GM19467 (cell line): Measurements from ENCODE around the gene ZFTA.

Experiments used
- ATAC-seq: cut with Tn5 transposase; IDR thresholded peaks from one replicate; pipeline ENCODE4 v1.9.1; 2021; ENCODE audit warnings: mild to moderate bottlenecking, moderate library complexity; ENCODE audit not compliant: unreplicated experiment

The ZFTA gene

GRCh38 chr11:63756919-63757761 is 11.4 kb downstream of the ZFTA start:
- no peak for ATAC-seq

DNA sequence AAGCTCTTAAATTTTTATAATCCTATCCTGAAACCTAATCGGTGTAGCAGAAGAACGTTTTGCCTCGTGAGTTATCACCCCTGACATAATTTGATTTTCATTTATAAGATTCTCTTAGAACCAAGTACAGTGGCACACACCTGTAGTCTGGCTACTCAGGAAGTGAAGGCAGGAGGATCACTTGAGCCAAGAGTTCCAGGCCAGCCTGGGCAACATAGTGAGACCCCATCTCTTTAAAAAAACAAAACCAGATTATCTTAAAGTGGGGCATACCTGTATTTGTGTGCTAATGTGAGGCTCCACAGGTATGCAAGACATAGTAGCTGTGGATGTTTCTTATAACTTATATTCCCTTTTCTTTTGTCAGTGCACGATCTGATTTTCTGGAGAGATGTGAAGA is 19.0 kb downstream of the ZFTA start:
- ATAC-seq, result no peak

GRCh38 chr11:63747011-63747410 is 21.6 kb downstream of the ZFTA start:
- ATAC-seq, result no peak

DNA sequence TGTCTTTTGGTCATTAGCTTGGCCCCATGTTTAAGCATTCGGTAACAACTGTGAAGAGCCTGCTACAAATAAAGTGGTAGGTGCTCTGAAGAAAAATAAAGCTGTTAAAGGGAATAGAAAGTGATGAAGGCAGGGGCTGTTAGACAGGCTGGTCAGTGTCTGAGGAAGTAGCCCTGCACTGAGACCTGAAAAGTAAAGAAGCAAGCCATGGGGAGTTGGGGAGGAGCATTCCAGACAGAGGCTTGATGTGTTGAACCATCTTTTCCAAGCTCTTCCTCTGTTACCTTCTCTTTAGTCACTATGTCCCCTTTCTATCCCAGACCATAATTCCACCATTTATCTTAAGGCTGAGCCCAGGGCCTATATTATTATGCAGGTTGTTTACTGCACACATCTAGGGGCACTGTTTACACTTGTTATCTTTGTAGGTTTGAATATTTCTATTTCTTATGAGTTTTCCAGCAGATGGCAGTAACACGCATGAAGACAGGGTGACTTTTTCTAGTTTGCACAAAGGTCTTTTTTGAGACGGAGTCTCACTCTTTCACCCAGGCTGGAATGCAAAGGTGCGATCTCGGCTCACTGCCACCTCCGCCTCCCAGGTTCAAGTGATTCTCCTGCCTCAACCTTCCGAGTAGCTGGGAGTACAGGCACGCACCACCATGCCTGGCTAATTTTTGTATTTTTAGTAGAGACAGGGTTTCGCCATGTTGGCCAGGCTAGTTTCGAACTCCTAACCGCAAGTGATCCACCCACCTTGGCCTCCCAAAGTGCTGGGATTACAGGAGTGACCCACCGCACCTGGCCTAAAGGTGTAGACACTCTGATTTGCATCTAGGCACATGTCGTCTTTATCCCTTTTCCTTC is 23.0 kb downstream of the ZFTA start:
- ATAC-seq, result no peak

GRCh38 chr11:63738720-63739360 is 29.7 kb downstream of the ZFTA start:
- no peak for ATAC-seq

DNA sequence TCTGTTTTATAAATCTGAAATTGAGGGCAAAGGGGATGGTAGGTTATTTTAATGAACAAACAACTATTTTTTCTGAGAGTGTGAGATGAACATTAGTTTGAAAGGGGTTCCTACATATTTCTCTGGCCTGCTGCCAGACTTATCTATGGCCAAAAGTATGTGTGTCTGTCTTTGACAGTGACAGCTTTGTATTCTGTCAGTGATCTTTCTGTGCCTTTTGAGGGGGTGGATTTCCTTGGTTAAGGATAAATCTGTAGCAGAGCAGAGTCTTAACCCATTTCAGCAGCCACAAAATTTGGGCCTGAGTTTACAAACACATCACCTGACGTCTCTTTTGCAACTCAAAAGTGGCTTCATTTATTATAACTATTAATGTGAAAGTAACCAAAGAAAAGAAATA is 30.9 kb downstream of the ZFTA start:
- no peak for ATAC-seq

- ATAC-seq, result no peak
Observed at GRCh38 chr11:63736864-63737263, 31.7 kb downstream of the ZFTA start.

DNA sequence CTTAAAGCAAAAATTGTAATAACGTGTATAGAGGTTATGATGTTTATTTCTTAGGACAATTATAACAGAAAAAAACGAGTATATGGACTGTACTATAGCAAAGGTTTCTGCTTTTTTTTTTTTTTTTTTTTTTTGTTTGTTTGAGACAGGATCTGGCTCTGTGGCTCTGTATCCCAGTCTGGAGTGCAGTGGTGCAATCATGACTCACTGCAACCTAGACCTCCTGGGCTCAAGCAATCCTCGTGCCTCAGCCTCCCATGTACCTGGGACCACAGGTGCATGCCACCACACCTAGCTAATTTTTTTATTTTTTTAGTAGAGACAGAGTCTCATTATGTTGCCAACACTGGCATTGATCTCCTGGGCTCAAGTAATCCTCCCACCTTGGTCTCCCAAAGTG is 39.2 kb downstream of the ZFTA start:
- no peak for ATAC-seq

GRCh38 chr11:63720611-63721010 is 48.0 kb downstream of the ZFTA start:
- no peak for ATAC-seq

DNA sequence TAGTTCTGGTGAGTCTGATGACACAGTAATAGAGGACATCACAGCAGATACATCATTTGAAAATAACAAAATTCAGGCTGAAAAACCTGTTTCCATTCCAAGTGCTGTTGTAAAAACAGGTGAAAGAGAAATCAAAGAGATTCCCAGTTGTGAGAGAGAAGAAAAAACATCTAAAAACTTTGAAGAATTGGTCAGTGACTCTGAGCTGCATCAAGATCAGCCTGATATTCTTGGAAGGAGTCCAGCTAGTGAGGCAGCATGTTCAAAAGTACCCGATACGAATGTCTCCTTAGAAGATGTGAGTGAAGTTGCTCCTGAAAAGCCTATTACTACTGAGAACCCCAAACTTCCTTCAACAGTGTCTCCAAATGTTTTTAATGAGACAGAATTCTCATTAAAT is 48.6 kb downstream of the ZFTA start:
- ATAC-seq, result no peak

DNA sequence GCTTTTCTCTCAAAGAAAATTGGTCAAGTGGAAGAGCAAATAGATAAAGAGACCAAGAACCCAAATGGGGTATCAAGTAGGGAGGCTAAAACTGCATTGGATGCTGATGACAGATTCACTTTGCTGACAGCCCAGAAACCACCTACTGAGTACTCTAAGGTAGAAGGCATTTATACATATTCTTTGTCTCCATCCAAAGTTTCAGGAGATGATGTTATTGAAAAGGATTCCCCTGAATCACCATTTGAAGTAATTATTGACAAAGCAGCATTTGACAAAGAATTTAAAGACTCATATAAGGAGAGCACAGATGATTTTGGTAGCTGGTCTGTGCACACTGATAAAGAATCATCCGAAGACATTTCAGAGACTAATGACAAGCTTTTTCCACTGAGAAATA is 49.6 kb downstream of the ZFTA start:
- no peak for ATAC-seq
